Peyer's patch (tissue), 4 donors: ENCODE measurements around the gene XBP1. TPM values are rescaled to one million over a fixed set of nuclear protein-coding genes. Genes with fewer than 3 reads are reported as not detected.
"Not testable (repeated sequence)": the region's sequence is repeated elsewhere in the genome, so short reads cannot be mapped to it uniquely, and the experiment has no call there.

Experiments used
- DNase-seq, 3 donors: peaks; one replicate each; pipeline ENCODE4 v3.0.0-alpha.2; 2017 to 2019
- H3K27ac ChIP-seq, 4 donors: fragments of 200-600 bp; sonication (generic); one replicate each; pipeline ENCODE4 v1.5.1; 2016 to 2019
- H3K27me3 ChIP-seq, 2 donors: fragments of 200-600 bp; sonication (generic); one replicate each; pipeline ENCODE4 v1.5.1; 2019
- H3K36me3 ChIP-seq, 3 donors: fragments of 200-600 bp; sonication (generic); one replicate each; pipeline ENCODE4 v1.5.1; 2016 to 2019
- H3K4me1 ChIP-seq, 4 donors: fragments of 200-600 bp; sonication (generic); one replicate each; pipeline ENCODE4 v1.5.1; 2016 to 2019
- H3K4me3 ChIP-seq, 4 donors: fragments of 200-600 bp; sonication (generic); 1 replicate in 3 of 4; 2 replicates in 1 of 4; pipeline ENCODE4 v1.5.1; 2016 to 2019; ENCODE audit warnings: mild to moderate bottlenecking in 1 of 4
- H3K9me3 ChIP-seq, 4 donors: fragments of 200-600 bp; sonication (generic); one replicate each; pipeline ENCODE4 v1.5.1; 2016 to 2019; ENCODE audit warnings: mild to moderate bottlenecking in 1 of 4
- POLR2A ChIP-seq, 2 donors: fragments of 450-650 bp; IDR thresholded peaks; one replicate each; pipeline ENCODE4 v1.5.1; 2017; ENCODE audit warnings: antibody characterized with exemption in 2 of 2, mild to moderate bottlenecking in 2 of 2, moderate library complexity in 2 of 2
- small RNA-seq, 2 donors: library from RNA; depleted of rRNA; stranded (forward); fragments of <200 nt; gene quantifications; one replicate each; pipeline ENCODE3, GENCODE V24; 2016
- total RNA-seq, 4 donors: library from RNA; depleted of rRNA; stranded (reverse); fragments of >200 nt; gene quantifications; one replicate each; pipeline ENCODE4 v1.1.0, GENCODE V29; 2016
- TF ChIP-seq, protein P1 (sequence below), 6 experiments: fragments of 450-650 bp in 4 of 6; fragments of 200-600 bp in 2 of 6; sonication (generic) in 1 of 6; IDR thresholded peaks; one replicate each; pipeline ENCODE4 v1.5.1; 2017 to 2019; ENCODE audit warnings: antibody characterized with exemption in 6 of 6, mild to moderate bottlenecking in 3 of 6, moderate library complexity in 1 of 6

XBP1 gene
- total RNA-seq, 4 donors from 2014 or later: 139 to 287 (median 213) TPM

DNA sequence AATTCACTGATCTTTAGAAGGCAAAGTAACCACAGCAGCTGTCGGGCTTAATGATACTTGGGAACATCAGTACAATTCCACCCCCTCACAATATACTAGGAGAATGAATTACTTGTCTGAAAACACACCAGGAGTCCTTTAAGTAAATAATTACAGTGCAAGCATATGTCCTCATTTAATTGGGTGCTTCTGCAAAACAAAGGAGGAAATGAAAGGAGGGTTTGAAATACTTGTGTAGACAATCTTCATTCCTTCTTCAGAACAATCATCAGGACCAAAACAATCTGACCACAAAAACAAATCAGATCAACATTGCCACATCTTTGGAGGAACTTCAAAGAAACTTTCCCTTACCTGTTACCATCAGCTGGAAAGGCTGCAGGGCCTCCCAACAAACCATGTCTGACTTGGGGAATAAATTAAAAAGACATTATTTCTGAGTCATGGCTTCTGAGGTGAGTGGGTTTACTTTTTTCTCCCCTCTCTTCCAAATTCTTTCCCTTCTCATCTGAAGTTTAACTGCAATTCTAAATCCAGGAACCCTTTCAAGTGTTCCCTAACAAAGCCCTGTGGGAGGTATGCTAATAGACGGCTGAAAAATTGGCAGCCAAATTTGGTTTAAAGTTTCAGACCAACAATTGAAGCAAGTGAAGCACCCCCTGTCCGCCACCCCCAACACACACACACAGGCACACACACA, 40.4 kb downstream of the XBP1 start:
- Histone ChIP-seq H3K4me3 (no peak overlapping the region), H3K36me3 (no peaks in the 10 kb centered on the region), H3K9me3 (no peaks in the 10 kb centered on the region), H3K27ac (peak overlapping the region in 2 of 4 donors; percentile 3 to 55), H3K27me3 (no peaks in the 10 kb centered on the region), H3K4me1 (no peaks in the 10 kb centered on the region)
- DNase-seq: no peak
- no peak for TF ChIP-seq POLR2A (IDR thresholded peaks at IDR 0.05)
- TF ChIP-seq, protein P1, sequence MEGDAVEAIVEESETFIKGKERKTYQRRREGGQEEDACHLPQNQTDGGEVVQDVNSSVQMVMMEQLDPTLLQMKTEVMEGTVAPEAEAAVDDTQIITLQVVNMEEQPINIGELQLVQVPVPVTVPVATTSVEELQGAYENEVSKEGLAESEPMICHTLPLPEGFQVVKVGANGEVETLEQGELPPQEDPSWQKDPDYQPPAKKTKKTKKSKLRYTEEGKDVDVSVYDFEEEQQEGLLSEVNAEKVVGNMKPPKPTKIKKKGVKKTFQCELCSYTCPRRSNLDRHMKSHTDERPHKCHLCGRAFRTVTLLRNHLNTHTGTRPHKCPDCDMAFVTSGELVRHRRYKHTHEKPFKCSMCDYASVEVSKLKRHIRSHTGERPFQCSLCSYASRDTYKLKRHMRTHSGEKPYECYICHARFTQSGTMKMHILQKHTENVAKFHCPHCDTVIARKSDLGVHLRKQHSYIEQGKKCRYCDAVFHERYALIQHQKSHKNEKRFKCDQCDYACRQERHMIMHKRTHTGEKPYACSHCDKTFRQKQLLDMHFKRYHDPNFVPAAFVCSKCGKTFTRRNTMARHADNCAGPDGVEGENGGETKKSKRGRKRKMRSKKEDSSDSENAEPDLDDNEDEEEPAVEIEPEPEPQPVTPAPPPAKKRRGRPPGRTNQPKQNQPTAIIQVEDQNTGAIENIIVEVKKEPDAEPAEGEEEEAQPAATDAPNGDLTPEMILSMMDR (IDR thresholded peaks at IDR 0.05): no peak

- H3K4me1 ChIP-seq: not testable (repeated sequence)
These were observed 45.9 kb downstream of the XBP1 start for GRCh38 chr22:28754512-28754911.

GRCh38 chr22:28750471-28750881, 49.9 kb downstream of the XBP1 start:
- H3K4me1 ChIP-seq: no peaks in the 10 kb centered on the region

More at GRCh38 chr22:28754512-28754911, 45.9 kb downstream of the XBP1 start:
- not testable (repeated sequence) for H3K27me3 ChIP-seq, H3K9me3 ChIP-seq, H3K36me3 ChIP-seq, DNase-seq, H3K27ac ChIP-seq, H3K4me3 ChIP-seq

More at GRCh38 chr22:28750471-28750881, 49.9 kb downstream of the XBP1 start:
- Histone ChIP-seq H3K4me3 (no peak overlapping the region), H3K27me3 (no peaks in the 10 kb centered on the region), H3K36me3 (peaks cover 0 to 29% (median 0%) of the 10 kb centered on the region in 3 donors), H3K9me3 (no peaks in the 10 kb centered on the region), H3K27ac (no peak overlapping the region)
- TF ChIP-seq, protein P1 (IDR thresholded peaks at IDR 0.05): no peak
- TF ChIP-seq POLR2A (IDR thresholded peaks at IDR 0.05): no peak
- DNase-seq: no peak

Small RNAs within 50 kb of the gene (small RNA-seq; reads per million reads assigned to genes)
- 0 reads per million in 2 donors for gene Z93930.1

Other genes starting within 250 kb of the XBP1 start
- gene TTC28, start 120.7 kb downstream of the XBP1 start, total RNA-seq: 10 to 100 TPM in 3 of 4 donors, 1 to 10 TPM in 1; 9.1 to 46.4 (median 35.2) TPM
- gene CHEK2, start 58.7 kb downstream of the XBP1 start, total RNA-seq: 10 to 100 TPM in 3 of 4 donors, 1 to 10 TPM in 1; 8.7 to 24.2 (median 14.2) TPM
- gene HSCB, start 58.5 kb downstream of the XBP1 start, total RNA-seq: 10 to 100 TPM in 3 of 4 donors, 1 to 10 TPM in 1; 6.2 to 49.5 (median 12.1) TPM
- gene CCDC117, start 27.9 kb downstream of the XBP1 start, total RNA-seq: 10 to 100 TPM in 3 of 4 donors, 1 to 10 TPM in 1; 6.3 to 23.9 (median 14.2) TPM
- gene ZNRF3, start 83.0 kb upstream of the XBP1 start, total RNA-seq: 10 to 100 TPM in 1 of 4 donors, 1 to 10 TPM in 3; 5.8 to 17.6 (median 8.0) TPM